WTC11 (cell line): ENCODE data around the gene S1PR2. TPM values are rescaled to one million over a fixed set of nuclear protein-coding genes. Genes with fewer than 3 reads are reported as not detected.

Source experiments
- ATAC-seq: fragments of 200-7000 bp; cut with Tn5 transposase; 2 replicates; pipeline ENCODE4 v1.10.0; 2021; ENCODE audit warnings: mild to moderate bottlenecking, moderate library complexity
- CTCF ChIA-PET: fragments of 300-600 bp; sonication (Branson Sonifier 250); formaldehyde crosslinking; loops from one replicate; lab custom pipeline; 2021; ENCODE audit warnings: antibody characterized with exemption; lab: Charles Lee
- POLR2A ChIA-PET: fragments of 350-600 bp; sonication (Branson Sonifier 250); formaldehyde crosslinking; loops from one replicate; lab custom pipeline; 2021; ENCODE audit warnings: antibody characterized with exemption; lab: Charles Lee
- DNase-seq: peaks from one replicate; pipeline ENCODE4 v3.0.0; 2021; ENCODE audit warnings: low spot score
- H3K27ac Mint-ChIP-seq: 2 replicates; pipeline ENCODE4 v1.8.0; 2021; ENCODE audit warnings: mixed read lengths
- H3K27me3 Mint-ChIP-seq: 2 replicates; pipeline ENCODE4 v1.8.0; 2021; ENCODE audit warnings: low read depth, mild to moderate bottlenecking, moderate library complexity, mixed read lengths
- H3K36me3 Mint-ChIP-seq: 2 replicates; pipeline ENCODE4 v1.8.0; 2021; ENCODE audit warnings: mixed read lengths
- H3K4me1 Mint-ChIP-seq: 2 replicates; pipeline ENCODE4 v1.8.0; 2022; ENCODE audit warnings: mixed read lengths
- H3K4me3 Mint-ChIP-seq: 2 replicates; pipeline ENCODE4 v1.8.0; 2021; ENCODE audit warnings: mild to moderate bottlenecking, moderate library complexity, mixed read lengths
- H3K9me3 Mint-ChIP-seq: 2 replicates; pipeline ENCODE4 v1.8.0; 2021; ENCODE audit warnings: mixed read lengths
- ATF1 ChIP-seq: sonication (generic); formaldehyde crosslinking; IDR thresholded peaks from 2 replicates; pipeline ENCODE4 v1.8.1; 2023; ENCODE audit warnings: mild to moderate bottlenecking, moderate library complexity, missing genetic modification reagents
- ATF2 ChIP-seq: sonication (generic); formaldehyde crosslinking; IDR thresholded peaks from 2 replicates; pipeline ENCODE4 v1.8.1; 2022; ENCODE audit warnings: low read depth, missing genetic modification reagents, borderline replicate concordance
- ATF3 ChIP-seq: sonication (generic); formaldehyde crosslinking; conservative IDR thresholded peaks from 2 replicates; pipeline ENCODE4 v1.8.1; 2022; ENCODE audit warnings: mild to moderate bottlenecking, missing genetic modification reagents
- ATF6 ChIP-seq: sonication (generic); formaldehyde crosslinking; IDR thresholded peaks from 2 replicates; pipeline ENCODE4 v1.8.1; 2023; ENCODE audit warnings: mild to moderate bottlenecking, missing genetic modification reagents
- CREB1 ChIP-seq: sonication (generic); formaldehyde crosslinking; IDR thresholded peaks from 2 replicates; pipeline ENCODE4 v1.8.0; 2023; ENCODE audit warnings: mild to moderate bottlenecking, missing genetic modification reagents
- CREM ChIP-seq: sonication (generic); formaldehyde crosslinking; IDR thresholded peaks from 2 replicates; pipeline ENCODE4 v1.8.1; 2022; ENCODE audit warnings: mild to moderate bottlenecking, missing genetic modification reagents, moderate library complexity
- EMX1 ChIP-seq: fragments of 250-450 bp; sonication (Bioruptor Pico); IDR thresholded peaks from 2 replicates; pipeline ENCODE4 v1.8.0; 2021; ENCODE audit warnings: mild to moderate bottlenecking
- ETV6 ChIP-seq: sonication (generic); formaldehyde crosslinking; IDR thresholded peaks from 2 replicates; pipeline ENCODE4 v1.8.1; 2022; ENCODE audit warnings: mild to moderate bottlenecking, missing genetic modification reagents
- FOXJ3 ChIP-seq: sonication (generic); formaldehyde crosslinking; IDR thresholded peaks from 2 replicates; pipeline ENCODE4 v1.9.0; 2021; ENCODE audit warnings: missing genetic modification reagents, mild to moderate bottlenecking, borderline replicate concordance
- FOXP4 ChIP-seq: sonication (generic); formaldehyde crosslinking; IDR thresholded peaks from 2 replicates; pipeline ENCODE4 v1.8.0; 2022; ENCODE audit warnings: mild to moderate bottlenecking, missing genetic modification reagents
- HMGA2 ChIP-seq: fragments of 250-450 bp; sonication (Bioruptor Pico); IDR thresholded peaks from 2 replicates; pipeline ENCODE4 v1.4.0; 2021; ENCODE audit warnings: mild to moderate bottlenecking, moderate library complexity
- IRF1 ChIP-seq: sonication (generic); formaldehyde crosslinking; IDR thresholded peaks from 2 replicates; pipeline ENCODE4 v1.8.0; 2023; ENCODE audit warnings: missing genetic modification reagents
- KAT7 ChIP-seq: sonication (generic); formaldehyde crosslinking; IDR thresholded peaks from 2 replicates; pipeline ENCODE4 v1.8.1; 2023; ENCODE audit warnings: missing genetic modification reagents, mild to moderate bottlenecking, borderline replicate concordance
- NR3C1 ChIP-seq: sonication (generic); formaldehyde crosslinking; conservative IDR thresholded peaks from 2 replicates; pipeline ENCODE4 v1.8.1; 2023; ENCODE audit warnings: low read depth, mild to moderate bottlenecking, missing genetic modification reagents
- OVOL2 ChIP-seq: fragments of 250-450 bp; sonication (Bioruptor Pico); IDR thresholded peaks from 2 replicates; pipeline ENCODE4 v1.9.0; 2021; ENCODE audit warnings: mild to moderate bottlenecking, borderline replicate concordance
- PRRX2 ChIP-seq: fragments of 250-450 bp; sonication (Bioruptor Pico); IDR thresholded peaks from 2 replicates; pipeline ENCODE4 v1.8.0; 2021; ENCODE audit warnings: mild to moderate bottlenecking
- RORB ChIP-seq: fragments of 250-450 bp; sonication (Bioruptor Pico); IDR thresholded peaks from 2 replicates; pipeline ENCODE4 v1.9.0; 2021; ENCODE audit warnings: mild to moderate bottlenecking
- SMAD3 ChIP-seq: sonication (generic); formaldehyde crosslinking; IDR thresholded peaks from 2 replicates; pipeline ENCODE4 v1.8.0; 2022; ENCODE audit warnings: missing genetic modification reagents, mild to moderate bottlenecking, borderline replicate concordance
- TEAD1 ChIP-seq: sonication (generic); formaldehyde crosslinking; IDR thresholded peaks from 2 replicates; pipeline ENCODE4 v1.8.0; 2022; ENCODE audit warnings: mild to moderate bottlenecking, missing genetic modification reagents
- ZBTB43 ChIP-seq: sonication (generic); formaldehyde crosslinking; IDR thresholded peaks from 2 replicates; pipeline ENCODE4 v1.8.1; 2023; ENCODE audit warnings: mild to moderate bottlenecking, missing genetic modification reagents
- ZNF121 ChIP-seq: sonication (generic); formaldehyde crosslinking; IDR thresholded peaks from 2 replicates; pipeline ENCODE4 v1.8.0; 2023; ENCODE audit warnings: missing genetic modification reagents
- ZNF219 ChIP-seq: sonication (generic); formaldehyde crosslinking; IDR thresholded peaks from 2 replicates; pipeline ENCODE4 v1.8.0; 2023; ENCODE audit warnings: missing genetic modification reagents, mild to moderate bottlenecking, borderline replicate concordance
- ZNF263 ChIP-seq: sonication (generic); formaldehyde crosslinking; IDR thresholded peaks from 2 replicates; pipeline ENCODE4 v1.8.1; 2022; ENCODE audit warnings: low read depth, mild to moderate bottlenecking, moderate library complexity, missing genetic modification reagents
- ZNF317 ChIP-seq: sonication (generic); formaldehyde crosslinking; IDR thresholded peaks from 2 replicates; pipeline ENCODE4 v1.8.1; 2023; ENCODE audit warnings: low read depth, mild to moderate bottlenecking, moderate library complexity, missing genetic modification reagents, borderline replicate concordance
- total RNA-seq: library from RNA; stranded (reverse); gene quantifications from 3 replicates; pipeline ENCODE4 v1.2.3, GENCODE V29; 2021

Gene S1PR2
- total RNA-seq, 1 experiment from 2014 or later, result 13.2 TPM

- no peak for TF ChIP-seq FOXP4 (CRISPR knock-in tag)
- TF ChIP-seq ZNF121, result no peak
- TF ChIP-seq FOXJ3 (CRISPR knock-in tag), result no peak
- TF ChIP-seq ZNF317 (CRISPR knock-in tag), result no peak
- no peak for TF ChIP-seq ATF3 (CRISPR knock-in tag)
- no peak for TF ChIP-seq ATF6
- no peak for TF ChIP-seq PRRX2 (CRISPR knock-in tag)
- no peak for TF ChIP-seq ATF1 (CRISPR knock-in tag)
- 0 out of 2 replicates have a peak, but pooled peaks have one; percentile 40 for TF ChIP-seq KAT7 (CRISPR knock-in tag)
- no peak for TF ChIP-seq EMX1 (CRISPR knock-in tag)
- no peak; the same call in 1 of the 2 replicates for TF ChIP-seq CREM (CRISPR knock-in tag)
- TF ChIP-seq OVOL2 (CRISPR knock-in tag), result no peak
- no peak for TF ChIP-seq TEAD1
- TF ChIP-seq HMGA2, result no peak
- no peak; the same call in 1 of the 2 replicates for TF ChIP-seq ZNF263 (CRISPR knock-in tag)
- TF ChIP-seq ATF2, result 0 out of 2 replicates have a peak, but pooled peaks have one; percentile 25
- TF ChIP-seq SMAD3 (CRISPR knock-in tag), result no peak
- TF ChIP-seq ETV6 (CRISPR knock-in tag), result peak; percentile 45; the same call in 1 of the 2 replicates
Measured at GRCh38 chr19:10270616-10271394, 39.7 kb upstream of the S1PR2 start, which contains the start of gene ICAM1 (continued).

- TF ChIP-seq ZBTB43 (CRISPR knock-in tag) (no peak), ZNF219 (CRISPR knock-in tag) (no peak), RORB (no peak), ATF6 (no peak), CREB1 (no peak), TEAD1 (no peak), NR3C1 (no peak), KAT7 (CRISPR knock-in tag) (no peak), ZNF317 (CRISPR knock-in tag) (no peak), IRF1 (CRISPR knock-in tag) (no peak), ZNF121 (no peak)
- DNase-seq (no peak), ATAC-seq (no peak)
- POLR2A ChIA-PET, result interaction anchor here (1.2 to 2.5 kb wide), 7 partner anchors 11 to 111 kb away, joined by 3 to 12 read pairs (median 8); partner anchors contain the start of genes ICAM4, ICAM5, RAVER1 and TYK2
- H3K27ac Mint-ChIP-seq, result no peak overlapping the region
- no peaks in the 10 kb centered on the region for H3K36me3 Mint-ChIP-seq
- peak overlapping the region; percentile 68 for H3K4me3 Mint-ChIP-seq
- peaks cover 49% of the 10 kb centered on the region for H3K27me3 Mint-ChIP-seq
- H3K4me1 Mint-ChIP-seq, result 0 out of 2 replicates have a peak, but pooled peaks cover 4% of the 10 kb centered on the region
- CTCF ChIA-PET, result interaction anchor here (1.1 to 6.1 kb wide), 26 partner anchors 10 to 588 kb away, joined by 3 to 180 read pairs (median 10); partner anchors contain the start of genes CDC37, FDX2, ICAM4 and ICAM5
- no peaks in the 10 kb centered on the region for H3K9me3 Mint-ChIP-seq
Measured at GRCh38 chr19:10270180-10270615, 39.1 kb upstream of the S1PR2 start.
